ENCODE results near the gene SVIL. TPM values are rescaled to one million over a fixed set of nuclear protein-coding genes. Genes with fewer than 3 reads are reported as not detected.

SVIL gene
- total RNA-seq, 1 donor from 2014 or later = 72.1 TPM

DNA sequence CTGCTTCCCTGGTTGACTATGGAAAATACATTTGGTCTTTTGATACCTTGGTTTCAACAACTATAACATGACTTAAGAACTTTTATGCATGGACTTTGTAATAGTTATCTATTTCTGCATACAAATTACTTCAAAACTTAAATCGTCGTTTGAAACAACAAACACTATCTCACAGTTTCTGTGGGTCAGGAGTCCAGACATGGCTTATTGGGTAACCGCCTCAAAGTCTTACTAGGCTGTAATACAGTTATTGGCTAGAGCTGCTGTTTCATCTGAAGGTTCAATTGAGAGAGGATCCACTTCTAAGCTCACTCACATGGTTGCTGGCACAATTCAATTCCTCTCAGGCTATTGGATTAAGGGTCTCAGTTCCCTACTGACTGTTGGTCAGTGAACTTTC, 210.8 kb downstream of the SVIL start:
- H3K4me3 ChIP-seq (ENCODE audit: low read depth, low read length) = no peak overlapping the region
- H3K27me3 ChIP-seq (ENCODE audit: control insufficient read depth, insufficient read depth, low read length) = no peaks in the 10 kb centered on the region
- peaks cover 3% of the 10 kb centered on the region for H3K36me3 ChIP-seq (ENCODE audit: control insufficient read depth, insufficient read depth, low read length)
- TF ChIP-seq, protein P1, sequence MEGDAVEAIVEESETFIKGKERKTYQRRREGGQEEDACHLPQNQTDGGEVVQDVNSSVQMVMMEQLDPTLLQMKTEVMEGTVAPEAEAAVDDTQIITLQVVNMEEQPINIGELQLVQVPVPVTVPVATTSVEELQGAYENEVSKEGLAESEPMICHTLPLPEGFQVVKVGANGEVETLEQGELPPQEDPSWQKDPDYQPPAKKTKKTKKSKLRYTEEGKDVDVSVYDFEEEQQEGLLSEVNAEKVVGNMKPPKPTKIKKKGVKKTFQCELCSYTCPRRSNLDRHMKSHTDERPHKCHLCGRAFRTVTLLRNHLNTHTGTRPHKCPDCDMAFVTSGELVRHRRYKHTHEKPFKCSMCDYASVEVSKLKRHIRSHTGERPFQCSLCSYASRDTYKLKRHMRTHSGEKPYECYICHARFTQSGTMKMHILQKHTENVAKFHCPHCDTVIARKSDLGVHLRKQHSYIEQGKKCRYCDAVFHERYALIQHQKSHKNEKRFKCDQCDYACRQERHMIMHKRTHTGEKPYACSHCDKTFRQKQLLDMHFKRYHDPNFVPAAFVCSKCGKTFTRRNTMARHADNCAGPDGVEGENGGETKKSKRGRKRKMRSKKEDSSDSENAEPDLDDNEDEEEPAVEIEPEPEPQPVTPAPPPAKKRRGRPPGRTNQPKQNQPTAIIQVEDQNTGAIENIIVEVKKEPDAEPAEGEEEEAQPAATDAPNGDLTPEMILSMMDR (IDR thresholded peaks at IDR 0.05; ENCODE audit: insufficient read depth, low read length, poor library complexity, severe bottlenecking) = no peak
- no peak for DNase-seq (ENCODE audit: low read depth)

DNA sequence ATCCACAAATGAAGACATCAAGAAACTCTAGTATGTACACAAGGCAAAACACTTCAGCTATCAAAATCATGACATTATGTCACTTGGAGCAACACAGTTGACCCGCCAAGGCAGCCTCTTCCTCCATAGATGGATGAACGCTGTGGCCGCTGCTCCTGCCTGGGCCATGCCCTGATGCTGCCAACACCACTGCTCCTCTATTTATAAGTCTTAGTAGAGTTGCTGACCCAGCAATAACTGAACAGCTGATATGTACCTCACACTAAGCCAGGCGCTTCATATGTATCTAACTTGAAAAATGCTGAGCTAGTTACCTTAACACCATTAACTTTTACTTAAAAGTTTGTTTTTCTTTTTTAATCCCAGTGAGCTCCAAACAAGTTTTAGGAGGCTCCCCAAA, 214.0 kb downstream of the SVIL start:
- Histone ChIP-seq H3K36me3 (ENCODE audit: control insufficient read depth, insufficient read depth, low read length) (peaks cover 3% of the 10 kb centered on the region), H3K4me3 (ENCODE audit: low read depth, low read length) (no peak overlapping the region), H3K27me3 (ENCODE audit: control insufficient read depth, insufficient read depth, low read length) (no peaks in the 10 kb centered on the region)
- DNase-seq (ENCODE audit: low read depth) = no peak
- TF ChIP-seq, protein P1 (IDR thresholded peaks at IDR 0.05; ENCODE audit: insufficient read depth, low read length, poor library complexity, severe bottlenecking) = no peak

DNA sequence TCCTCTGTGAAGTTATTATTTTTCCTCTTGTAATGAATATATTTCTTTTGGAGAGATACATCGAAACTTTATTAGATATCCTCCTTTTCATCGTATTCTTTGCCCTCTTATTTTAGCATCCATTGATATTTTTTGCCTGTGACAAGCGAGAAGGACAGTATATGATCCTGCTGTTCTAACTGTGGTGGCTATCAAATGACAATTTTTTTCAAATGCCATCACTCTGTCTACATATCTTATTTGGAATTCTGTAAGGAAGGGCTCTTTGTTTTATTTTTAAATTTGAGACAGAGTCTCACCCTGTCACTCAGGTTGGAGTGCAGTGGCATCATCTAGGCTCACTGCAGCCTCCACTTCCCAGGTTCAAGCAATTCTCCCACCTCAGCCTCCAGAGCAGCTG, 217.4 kb downstream of the SVIL start:
- H3K36me3 ChIP-seq (ENCODE audit: control insufficient read depth, insufficient read depth, low read length) = peaks cover 3% of the 10 kb centered on the region
- DNase-seq (ENCODE audit: low read depth) = no peak
- TF ChIP-seq, protein P1 (IDR thresholded peaks at IDR 0.05; ENCODE audit: insufficient read depth, low read length, poor library complexity, severe bottlenecking) = no peak
- H3K27me3 ChIP-seq (ENCODE audit: control insufficient read depth, insufficient read depth, low read length) = no peaks in the 10 kb centered on the region
- H3K4me3 ChIP-seq (ENCODE audit: low read depth, low read length) = no peak overlapping the region

DNA sequence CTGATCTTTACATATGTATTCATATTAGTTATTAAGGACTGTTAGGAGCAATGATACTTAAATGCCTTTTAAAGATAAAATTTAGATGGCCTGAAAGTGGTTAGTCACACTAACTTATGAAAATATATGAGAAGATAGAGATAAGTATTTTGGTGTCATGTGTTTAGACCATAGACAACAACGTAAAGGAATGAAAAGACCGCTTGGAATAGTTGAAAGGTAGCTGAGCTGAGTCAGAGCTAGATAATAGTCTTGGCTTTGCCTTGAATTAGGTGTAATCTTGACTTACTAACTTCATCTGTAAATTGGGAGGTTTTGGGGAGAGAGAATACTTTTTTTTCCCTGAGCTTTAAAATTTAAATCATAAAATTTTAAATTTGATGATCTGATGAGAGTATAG, 218.9 kb downstream of the SVIL start:
- H3K27me3 ChIP-seq (ENCODE audit: control insufficient read depth, insufficient read depth, low read length) = no peaks in the 10 kb centered on the region
- H3K36me3 ChIP-seq (ENCODE audit: control insufficient read depth, insufficient read depth, low read length) = peaks cover 3% of the 10 kb centered on the region
- DNase-seq (ENCODE audit: low read depth) = no peak
- TF ChIP-seq, protein P1 (IDR thresholded peaks at IDR 0.05; ENCODE audit: insufficient read depth, low read length, poor library complexity, severe bottlenecking) = no peak
- no peak overlapping the region for H3K4me3 ChIP-seq (ENCODE audit: low read depth, low read length)

DNA sequence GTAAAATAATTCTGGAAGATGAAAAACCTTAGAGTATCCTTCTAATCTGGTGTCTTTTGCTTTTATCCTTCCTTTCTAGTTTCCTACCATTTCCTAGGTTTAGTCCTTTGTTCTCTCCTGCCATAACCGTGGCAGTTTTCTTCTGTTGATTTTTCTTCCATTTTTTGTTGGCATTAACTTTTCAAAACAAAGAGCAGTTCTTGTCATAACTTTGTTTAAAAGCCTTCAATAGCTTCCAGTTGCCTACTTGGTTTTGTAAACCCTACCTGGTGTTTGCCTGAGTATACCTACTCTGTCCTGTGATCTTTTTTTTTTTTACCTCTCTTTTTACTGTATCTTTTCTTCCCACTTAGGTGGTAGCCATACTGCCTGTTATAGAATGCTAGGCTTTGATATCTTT, 220.3 kb downstream of the SVIL start:
- Histone ChIP-seq H3K4me3 (ENCODE audit: low read depth, low read length) (no peak overlapping the region), H3K36me3 (ENCODE audit: control insufficient read depth, insufficient read depth, low read length) (peaks cover 3% of the 10 kb centered on the region), H3K27me3 (ENCODE audit: control insufficient read depth, insufficient read depth, low read length) (no peaks in the 10 kb centered on the region)
- TF ChIP-seq, protein P1 (IDR thresholded peaks at IDR 0.05; ENCODE audit: insufficient read depth, low read length, poor library complexity, severe bottlenecking) = no peak
- DNase-seq (ENCODE audit: low read depth) = no peak

DNA sequence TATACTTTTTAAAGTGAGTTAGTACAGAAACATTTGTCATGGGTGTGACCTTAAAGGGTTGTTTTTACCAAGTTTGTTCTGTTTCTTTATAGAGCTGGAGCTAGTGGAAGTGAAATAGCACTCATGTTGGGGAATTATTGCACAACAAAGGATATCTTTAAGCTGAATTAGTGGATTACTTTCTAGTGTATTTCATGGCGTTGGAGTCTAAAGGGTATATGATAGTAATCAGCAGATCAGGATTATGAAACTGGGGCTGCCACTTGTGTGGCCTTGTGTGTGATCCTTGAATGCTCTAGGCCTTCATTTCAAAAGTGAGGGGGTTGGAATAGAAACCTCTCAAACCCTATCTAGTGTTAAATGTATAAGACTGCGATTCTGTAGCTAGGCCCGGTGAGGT, 222.3 kb downstream of the SVIL start:
- Histone ChIP-seq H3K4me3 (ENCODE audit: low read depth, low read length) (no peak overlapping the region), H3K36me3 (ENCODE audit: control insufficient read depth, insufficient read depth, low read length) (no peaks in the 10 kb centered on the region), H3K27me3 (ENCODE audit: control insufficient read depth, insufficient read depth, low read length) (no peaks in the 10 kb centered on the region)
- no peak for DNase-seq (ENCODE audit: low read depth)
- TF ChIP-seq, protein P1 (IDR thresholded peaks at IDR 0.05; ENCODE audit: insufficient read depth, low read length, poor library complexity, severe bottlenecking) = no peak
